NCI-H1417 treated with DMSO at 0.1 percent for 48 hours (cell line): Measurements from ENCODE around the gene CAPN15.

Experiments
- DNase-seq: peaks from one replicate; lab custom pipeline; 2025; lab: John Stamatoyannopoulos, UW

Gene CAPN15

GRCh38 chr16:525520-526180 is 1.9 kb upstream of the CAPN15 start:
- no peak for DNase-seq

- no peak for DNase-seq
Measured at GRCh38 chr16:526181-527014, 1.1 kb upstream of the CAPN15 start.

- DNase-seq: no peak
Measured at GRCh38 chr16:528111-529011, 849 bp downstream of the CAPN15 start.

- no peak for DNase-seq
Measured at GRCh38 chr16:529012-529575, 1.6 kb downstream of the CAPN15 start.

- DNase-seq: no peak
Measured at GRCh38 chr16:530111-530817, 2.8 kb downstream of the CAPN15 start.

GRCh38 chr16:531494-532125 is 4.1 kb downstream of the CAPN15 start:
- DNase-seq: no peak

GRCh38 chr16:533391-534123 is 6.0 kb downstream of the CAPN15 start:
- no peak for DNase-seq

GRCh38 chr16:534135-534534 is 6.6 kb downstream of the CAPN15 start:
- no peak for DNase-seq

GRCh38 chr16:534856-535445 is 7.4 kb downstream of the CAPN15 start:
- no peak for DNase-seq

- no peak for DNase-seq
Measured at GRCh38 chr16:535446-536405, 8.2 kb downstream of the CAPN15 start.

GRCh38 chr16:536746-537145 is 9.2 kb downstream of the CAPN15 start:
- DNase-seq: no peak

- DNase-seq: no peak
Measured at GRCh38 chr16:537415-538335, 10.2 kb downstream of the CAPN15 start.

GRCh38 chr16:539901-540530 is 12.5 kb downstream of the CAPN15 start:
- DNase-seq: no peak

GRCh38 chr16:540645-541340 is 13.3 kb downstream of the CAPN15 start:
- DNase-seq: no peak

GRCh38 chr16:543301-544164 is 16.0 kb downstream of the CAPN15 start:
- no peak for DNase-seq

GRCh38 chr16:544517-544916 is 17.0 kb downstream of the CAPN15 start:
- no peak for DNase-seq
